Hematopoietic multipotent progenitor cell treated with erythropoietin and hydrocortisone succinate and interleukin-3 and kit ligand, for 8 days (in vitro differentiated cells): Measurements from ENCODE around the gene UCK2.

Source experiments
- DNase-seq: peaks from one replicate; pipeline ENCODE4 v3.0.0-alpha.2; 2015

UCK2 gene

GRCh38 chr1:165905853-165906252, 78.4 kb downstream of the UCK2 start:
- DNase-seq = no peak

- DNase-seq = no peak
Measured at GRCh38 chr1:165907256-165907857, 79.9 kb downstream of the UCK2 start.

- DNase-seq = no peak
Measured at GRCh38 chr1:165910764-165911421, 83.5 kb downstream of the UCK2 start.

GRCh38 chr1:165911609-165912281, 84.3 kb downstream of the UCK2 start:
- no peak for DNase-seq

GRCh38 chr1:165912638-165913037, 85.2 kb downstream of the UCK2 start:
- DNase-seq = no peak

GRCh38 chr1:165914136-165914798, 86.9 kb downstream of the UCK2 start:
- DNase-seq = peak; percentile 82

- DNase-seq = no peak
Measured at GRCh38 chr1:165915480-165915879, 88.1 kb downstream of the UCK2 start.

GRCh38 chr1:165915932-165916348, 88.5 kb downstream of the UCK2 start:
- DNase-seq = peak; percentile 85

- no peak for DNase-seq
Measured at GRCh38 chr1:165917166-165917565, 89.8 kb downstream of the UCK2 start.

GRCh38 chr1:165924117-165924516, 96.7 kb downstream of the UCK2 start:
- DNase-seq = peak; percentile 59

GRCh38 chr1:165925498-165926079, 98.2 kb downstream of the UCK2 start:
- DNase-seq = peak; percentile 40

GRCh38 chr1:165927169-165927568, 99.8 kb downstream of the UCK2 start:
- no peak for DNase-seq

- DNase-seq = peak; percentile 77
Measured at GRCh38 chr1:165928075-165928731, 100.8 kb downstream of the UCK2 start.

GRCh38 chr1:165930961-165931360, 103.5 kb downstream of the UCK2 start:
- no peak for DNase-seq

GRCh38 chr1:165933446-165934170, 106.2 kb downstream of the UCK2 start:
- no peak for DNase-seq

- no peak for DNase-seq
Measured at GRCh38 chr1:165936542-165936941, 109.1 kb downstream of the UCK2 start.

GRCh38 chr1:165937829-165938228, 110.4 kb downstream of the UCK2 start:
- DNase-seq = no peak

GRCh38 chr1:165938844-165939243, 111.4 kb downstream of the UCK2 start:
- DNase-seq = no peak

GRCh38 chr1:165941531-165941930, 114.1 kb downstream of the UCK2 start:
- DNase-seq = no peak

- no peak for DNase-seq
Measured at GRCh38 chr1:165942062-165942461, 114.6 kb downstream of the UCK2 start.

GRCh38 chr1:165942927-165943597, 115.6 kb downstream of the UCK2 start:
- DNase-seq = no peak
